ENCODE measurements around the gene PRPS1L1. TPM values are rescaled to one million over a fixed set of nuclear protein-coding genes. Genes with fewer than 3 reads are reported as not detected.

The PRPS1L1 gene
- polyA plus RNA-seq, 1 experiment, result not detected

DNA sequence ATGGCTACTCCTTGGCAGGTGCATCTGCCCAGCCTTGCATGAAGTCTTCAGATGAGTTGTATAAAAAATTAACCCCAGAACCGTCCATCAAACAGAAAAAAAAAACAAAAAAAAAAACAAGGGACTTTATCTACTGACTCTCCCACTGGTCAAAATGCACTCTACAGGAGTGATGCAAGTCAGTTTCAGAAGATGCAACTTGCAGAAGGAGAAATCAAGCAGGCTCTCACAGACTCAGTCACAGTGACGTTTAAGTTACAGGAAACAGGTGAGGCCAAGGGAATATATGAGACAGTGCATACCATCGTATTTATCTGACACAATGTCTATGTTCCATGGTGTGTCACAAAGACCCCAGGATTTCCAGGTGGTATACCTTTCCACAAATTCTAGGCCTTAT, 17.5 kb upstream of the PRPS1L1 start:
- no peak for TF ChIP-seq CTCF (IDR thresholded peaks at IDR 0.05; ENCODE audit: low read depth, low read length)
- Histone ChIP-seq H3K4me3 (ENCODE audit: low read depth, low read length) (no peak overlapping the region), H3K27ac (ENCODE audit: low read depth, low read length) (no peak overlapping the region), H3K27me3 (ENCODE audit: control insufficient read depth, insufficient read depth, low read length) (no peaks in the 10 kb centered on the region), H3K9me3 (ENCODE audit: control insufficient read depth, insufficient read depth, low read length) (no peaks in the 10 kb centered on the region)
- DNase-seq (ENCODE audit: low read depth, low spot score), result no peak
- POLR2A ChIA-PET, result interaction anchor here (0.6 kb wide), 1 partner anchor 47 kb away, joined by 3 read pairs; no protein-coding TSS in a partner anchor
- CTCF ChIA-PET, result no interaction called here

GRCh38 chr7:18041191-18041590, 13.5 kb upstream of the PRPS1L1 start:
- TF ChIP-seq CTCF (IDR thresholded peaks at IDR 0.05; ENCODE audit: low read depth, low read length), result no peak
- ChIA-PET POLR2A (interaction anchor here (1.6 kb wide), 1 partner anchor 78 kb away, joined by 6 read pairs; no protein-coding TSS in a partner anchor), CTCF (interaction anchor here (1.0 kb wide), 1 partner anchor 26 kb away, joined by 3 read pairs; no protein-coding TSS in a partner anchor)
- no peaks in the 10 kb centered on the region; the same call in 1 of the 2 replicates for H3K9me3 ChIP-seq (ENCODE audit: control insufficient read depth, insufficient read depth, low read length)
- H3K4me3 ChIP-seq (ENCODE audit: low read depth, low read length), result no peak overlapping the region
- no peaks in the 10 kb centered on the region for H3K27me3 ChIP-seq (ENCODE audit: control insufficient read depth, insufficient read depth, low read length)
- H3K27ac ChIP-seq (ENCODE audit: low read depth, low read length), result no peak overlapping the region
- peak; percentile 20 for DNase-seq (ENCODE audit: low read depth, low spot score)

GRCh38 chr7:18040196-18040595, 12.6 kb upstream of the PRPS1L1 start:
- CTCF ChIA-PET, result interaction anchor here (1.0 kb wide), 1 partner anchor 25 kb away, joined by 3 read pairs; no protein-coding TSS in a partner anchor
- no peaks in the 10 kb centered on the region for H3K27me3 ChIP-seq (ENCODE audit: control insufficient read depth, insufficient read depth, low read length)
- POLR2A ChIA-PET, result interaction anchor here (0.6 to 1.6 kb wide), 2 partner anchors 77 to 742 kb away, joined by 3 to 6 read pairs; no protein-coding TSS in a partner anchor

GRCh38 chr7:18038382-18038781, 10.7 kb upstream of the PRPS1L1 start:
- no peak for TF ChIP-seq CTCF (IDR thresholded peaks at IDR 0.05; ENCODE audit: low read depth, low read length)
- Histone ChIP-seq H3K4me3 (ENCODE audit: low read depth, low read length) (no peak overlapping the region), H3K27me3 (ENCODE audit: control insufficient read depth, insufficient read depth, low read length) (no peaks in the 10 kb centered on the region), H3K27ac (ENCODE audit: low read depth, low read length) (no peak overlapping the region), H3K9me3 (ENCODE audit: control insufficient read depth, insufficient read depth, low read length) (no peaks in the 10 kb centered on the region; the same call in 1 of the 2 replicates)
- CTCF ChIA-PET, result no interaction called here
- POLR2A ChIA-PET, result no interaction called here
- DNase-seq (ENCODE audit: low read depth, low spot score), result no peak

More at GRCh38 chr7:18040196-18040595, 12.6 kb upstream of the PRPS1L1 start:
- peak; percentile 55 for DNase-seq (ENCODE audit: low read depth, low spot score)
- Histone ChIP-seq H3K9me3 (ENCODE audit: control insufficient read depth, insufficient read depth, low read length) (no peaks in the 10 kb centered on the region; the same call in 1 of the 2 replicates), H3K27ac (ENCODE audit: low read depth, low read length) (no peak overlapping the region), H3K4me3 (ENCODE audit: low read depth, low read length) (no peak overlapping the region)
- TF ChIP-seq CTCF (IDR thresholded peaks at IDR 0.05; ENCODE audit: low read depth, low read length), result no peak

GRCh38 chr7:18037609-18038008, 10.0 kb upstream of the PRPS1L1 start:
- no peak for TF ChIP-seq CTCF (IDR thresholded peaks at IDR 0.05; ENCODE audit: low read depth, low read length)
- Histone ChIP-seq H3K4me3 (ENCODE audit: low read depth, low read length) (no peak overlapping the region), H3K27ac (ENCODE audit: low read depth, low read length) (no peak overlapping the region), H3K9me3 (ENCODE audit: control insufficient read depth, insufficient read depth, low read length) (no peaks in the 10 kb centered on the region; the same call in 1 of the 2 replicates), H3K27me3 (ENCODE audit: control insufficient read depth, insufficient read depth, low read length) (no peaks in the 10 kb centered on the region)
- no peak for DNase-seq (ENCODE audit: low read depth, low spot score)
- ChIA-PET POLR2A (no interaction called here), CTCF (no interaction called here)
